ENCODE measurements around the gene MAN1A1. TPM values are rescaled to one million over a fixed set of nuclear protein-coding genes. Genes with fewer than 3 reads are reported as not detected.

Gene MAN1A1
- total RNA-seq, 2 donors from 2014 or later, result 41.7 to 43.7 TPM

- no peak overlapping the region for H3K27ac ChIP-seq (ENCODE audit: low read depth, low read length)
- Mint-ChIP-seq H3K4me3 (no peak overlapping the region), H3K36me3 (ENCODE audit: low read depth) (peaks cover 18% of the 10 kb centered on the region), H3K27ac (peak overlapping the region; percentile 9), H3K27me3 (ENCODE audit: insufficient read depth) (no peaks in the 10 kb centered on the region), H3K9me3 (no peaks in the 10 kb centered on the region), H3K4me1 (peaks cover 18% of the 10 kb centered on the region)
- peaks cover 8% of the 10 kb centered on the region for H3K36me3 ChIP-seq (ENCODE audit: control insufficient read depth, insufficient read depth, low read length)
- no peak overlapping the region for H3K9ac ChIP-seq (ENCODE audit: extremely low read depth, low read length, poor library complexity, severe bottlenecking)
- H3K9me3 ChIP-seq (ENCODE audit: control insufficient read depth, low read length), result no peaks in the 10 kb centered on the region
- no peak overlapping the region for H3K4me3 ChIP-seq (ENCODE audit: low read length)
- no peak for TF ChIP-seq CTCF (conservative IDR thresholded peaks at IDR 0.05)
- 66 to 67% methylated on average over 2 of the region's 2 CpGs for WGBS, 2 experiments (ENCODE audit: insufficient coverage in 1 of 2, insufficient read length in 1 of 2)
- H3K27me3 ChIP-seq (ENCODE audit: control insufficient read depth, insufficient read depth, low read length, poor library complexity, severe bottlenecking), result no peaks in the 10 kb centered on the region
- DNase-seq, result no peak
- no peaks in the 10 kb centered on the region for H3K4me1 ChIP-seq (ENCODE audit: control insufficient read depth, insufficient read depth, low read length)
These were observed 92.5 kb downstream of the MAN1A1 start for GRCh38 chr6:119256978-119257462.

GRCh38 chr6:119256392-119256791 is 93.2 kb downstream of the MAN1A1 start:
- H3K27ac Mint-ChIP-seq, result no peak overlapping the region
- no peak overlapping the region for H3K27ac ChIP-seq (ENCODE audit: low read depth, low read length)
- no peaks in the 10 kb centered on the region for H3K4me1 ChIP-seq (ENCODE audit: control insufficient read depth, insufficient read depth, low read length)
- H3K9me3 Mint-ChIP-seq, result no peaks in the 10 kb centered on the region
- no peaks in the 10 kb centered on the region for H3K27me3 ChIP-seq (ENCODE audit: control insufficient read depth, insufficient read depth, low read length, poor library complexity, severe bottlenecking)
- no peaks in the 10 kb centered on the region for H3K9me3 ChIP-seq (ENCODE audit: control insufficient read depth, low read length)
- peaks cover 18% of the 10 kb centered on the region for H3K4me1 Mint-ChIP-seq
- WGBS, 2 experiments (ENCODE audit: insufficient coverage in 1 of 2, insufficient read length in 1 of 2), result 91 to 100% methylated on average over 3 to 5 of the region's 5 CpGs
- H3K4me3 ChIP-seq (ENCODE audit: low read length), result no peak overlapping the region
- no peak overlapping the region for H3K4me3 Mint-ChIP-seq
- peaks cover 12% of the 10 kb centered on the region for H3K36me3 Mint-ChIP-seq (ENCODE audit: low read depth)
- H3K36me3 ChIP-seq (ENCODE audit: control insufficient read depth, insufficient read depth, low read length), result peaks cover 8% of the 10 kb centered on the region
- no peak for TF ChIP-seq CTCF (conservative IDR thresholded peaks at IDR 0.05)
- no peak overlapping the region for H3K9ac ChIP-seq (ENCODE audit: extremely low read depth, low read length, poor library complexity, severe bottlenecking)
- H3K27me3 Mint-ChIP-seq (ENCODE audit: insufficient read depth), result no peaks in the 10 kb centered on the region
- DNase-seq, result no peak

- no peak overlapping the region for H3K4me3 Mint-ChIP-seq
- no peaks in the 10 kb centered on the region for H3K9me3 Mint-ChIP-seq
- no peaks in the 10 kb centered on the region for H3K27me3 ChIP-seq (ENCODE audit: control insufficient read depth, insufficient read depth, low read length, poor library complexity, severe bottlenecking)
- H3K4me3 ChIP-seq (ENCODE audit: low read length), result no peak overlapping the region
- no peak for TF ChIP-seq CTCF (conservative IDR thresholded peaks at IDR 0.05)
- H3K9ac ChIP-seq (ENCODE audit: extremely low read depth, low read length, poor library complexity, severe bottlenecking), result no peak overlapping the region
- H3K4me1 Mint-ChIP-seq, result peaks cover 18% of the 10 kb centered on the region
- no peaks in the 10 kb centered on the region for H3K4me1 ChIP-seq (ENCODE audit: control insufficient read depth, insufficient read depth, low read length)
- 81% methylated on average over 2 of the region's 3 CpGs; no CpG with 5 or more reads in 1 of the 2 experiments for WGBS, 2 experiments (ENCODE audit: insufficient coverage in 1 of 2, insufficient read length in 1 of 2)
- H3K27me3 Mint-ChIP-seq (ENCODE audit: insufficient read depth), result no peaks in the 10 kb centered on the region
- no peak for DNase-seq
- no peak overlapping the region for H3K27ac ChIP-seq (ENCODE audit: low read depth, low read length)
- no peak overlapping the region for H3K27ac Mint-ChIP-seq
- H3K36me3 Mint-ChIP-seq (ENCODE audit: low read depth), result peaks cover 16% of the 10 kb centered on the region
- peaks cover 8% of the 10 kb centered on the region for H3K36me3 ChIP-seq (ENCODE audit: control insufficient read depth, insufficient read depth, low read length)
- no peaks in the 10 kb centered on the region for H3K9me3 ChIP-seq (ENCODE audit: control insufficient read depth, low read length)
These were observed 94.1 kb downstream of the MAN1A1 start for GRCh38 chr6:119255492-119255891.
